GM21423 (cell line): ENCODE data around the gene ARHGAP1.
"Not testable (repeated sequence)": the region's sequence is repeated elsewhere in the genome, so short reads cannot be mapped to it uniquely, and the experiment has no call there.

ENCODE experiments used
- ATAC-seq: cut with Tn5 transposase; IDR thresholded peaks from one replicate; pipeline ENCODE4 v1.9.1; 2021; ENCODE audit warnings: mild to moderate bottlenecking, moderate library complexity; ENCODE audit not compliant: unreplicated experiment

ARHGAP1 gene

GRCh38 chr11:46675288-46675851 is 25.0 kb downstream of the ARHGAP1 start:
- no peak for ATAC-seq

- ATAC-seq = no peak
These were observed 25.7 kb downstream of the ARHGAP1 start for GRCh38 chr11:46674463-46675287.

GRCh38 chr11:46673713-46674462 is 26.5 kb downstream of the ARHGAP1 start:
- ATAC-seq = no peak

GRCh38 chr11:46672381-46672839 is 28.0 kb downstream of the ARHGAP1 start:
- no peak for ATAC-seq

- no peak for ATAC-seq
These were observed 28.5 kb downstream of the ARHGAP1 start for GRCh38 chr11:46671958-46672315.

GRCh38 chr11:46670521-46670920 is 29.9 kb downstream of the ARHGAP1 start:
- not testable (repeated sequence) for ATAC-seq

- ATAC-seq = no peak
These were observed 30.7 kb downstream of the ARHGAP1 start for GRCh38 chr11:46669711-46670139.

- ATAC-seq = no peak
These were observed 31.8 kb downstream of the ARHGAP1 start for GRCh38 chr11:46668480-46669085.

GRCh38 chr11:46667043-46667481 is 33.4 kb downstream of the ARHGAP1 start:
- no peak for ATAC-seq

- no peak for ATAC-seq
These were observed 33.9 kb downstream of the ARHGAP1 start for GRCh38 chr11:46666516-46666915.

GRCh38 chr11:46665356-46665755 is 35.1 kb downstream of the ARHGAP1 start:
- ATAC-seq = no peak

GRCh38 chr11:46664612-46665011 is 35.8 kb downstream of the ARHGAP1 start:
- no peak for ATAC-seq

- ATAC-seq = no peak
These were observed 37.0 kb downstream of the ARHGAP1 start for GRCh38 chr11:46663277-46663940.

GRCh38 chr11:46662366-46662765 is 38.1 kb downstream of the ARHGAP1 start:
- no peak for ATAC-seq

- no peak for ATAC-seq
These were observed 38.6 kb downstream of the ARHGAP1 start for GRCh38 chr11:46661836-46662235.

GRCh38 chr11:46659908-46660307 is 40.5 kb downstream of the ARHGAP1 start:
- ATAC-seq = no peak

- ATAC-seq = no peak
These were observed 42.2 kb downstream of the ARHGAP1 start for GRCh38 chr11:46658259-46658658.

GRCh38 chr11:46657186-46657585 is 43.2 kb downstream of the ARHGAP1 start:
- no peak for ATAC-seq

- no peak for ATAC-seq
These were observed 44.8 kb downstream of the ARHGAP1 start for GRCh38 chr11:46655631-46656030.

GRCh38 chr11:46649180-46649738 is 51.2 kb downstream of the ARHGAP1 start:
- ATAC-seq = no peak
